ENCODE results near the gene TRIM71.

GRCh38 chr3:32903953-32904352 is 86.2 kb downstream of the TRIM71 start:
- no peak for TF ChIP-seq CTCF (IDR thresholded peaks at IDR 0.05)
- TF ChIP-seq EZH2phosphoT487 (IDR thresholded peaks at IDR 0.05): no peak
